HAP-1 (cell line): ENCODE results near the gene NOS1AP.
"Not testable (repeated sequence)": the region's sequence is repeated elsewhere in the genome, so short reads cannot be mapped to it uniquely, and the experiment has no call there.

Experiments used
- DNase-seq, 2 experiments: peaks; one replicate each; pipeline ENCODE4 v3.0.0-alpha.2; 2016 to 2020; ENCODE audit warnings: low spot score in 2 of 2
- H3K27me3 ChIP-seq: fragments of 250-450 bp; sonication (Bioruptor Pico); 2 replicates; pipeline ENCODE4 v1.5.1; 2020; ENCODE audit warnings: low read depth, mild to moderate bottlenecking, moderate library complexity
- H3K36me3 ChIP-seq: fragments of 250-450 bp; sonication (Bioruptor Pico); replicated peaks from 2 replicates; pipeline ENCODE4 v1.5.1; 2020; ENCODE audit warnings: mild to moderate bottlenecking
- H3K4me1 ChIP-seq: fragments of 250-450 bp; sonication (Bioruptor Pico); 2 replicates; pipeline ENCODE4 v1.5.1; 2020; ENCODE audit warnings: mild to moderate bottlenecking
- H3K4me3 ChIP-seq: fragments of 250-450 bp; sonication (Bioruptor Pico); 2 replicates; pipeline ENCODE4 v1.5.1; 2020; ENCODE audit warnings: mild to moderate bottlenecking, moderate library complexity
- H3K9me3 ChIP-seq: fragments of 250-450 bp; sonication (Bioruptor Pico); 2 replicates; pipeline ENCODE4 v1.5.1; 2020; ENCODE audit warnings: mild to moderate bottlenecking, moderate library complexity
- in situ Hi-C: fragments of 300-500 bp; cut with MboI; formaldehyde crosslinking; loops from 3 replicates; pipeline ENCODE4 v1.14.3; 2020; ENCODE audit warnings: low sequenced_read_pairs, inconsistent platforms, mixed read lengths

The NOS1AP gene

DNA sequence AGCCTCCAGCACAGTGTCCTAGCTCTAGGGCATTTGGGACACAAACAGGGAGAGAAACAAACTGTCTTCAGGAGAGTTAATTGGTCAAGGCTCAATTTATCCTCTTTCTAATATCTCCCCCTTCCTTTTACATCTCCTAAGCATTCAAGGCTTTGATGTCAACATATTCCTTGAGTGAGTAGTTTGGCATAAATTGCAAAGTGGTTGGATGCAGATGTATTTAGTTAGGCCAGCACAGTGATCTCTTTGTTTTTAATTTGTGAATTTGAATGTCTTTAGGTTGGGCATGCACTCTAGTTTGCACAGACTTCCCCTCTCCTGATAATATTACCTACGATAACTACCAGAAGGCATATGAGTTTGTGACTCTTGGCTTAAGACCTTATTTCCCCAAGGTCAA lies 33.3 kb upstream of the NOS1AP start:
- Histone ChIP-seq H3K27me3 (peaks cover 17% of the 10 kb centered on the region), H3K36me3 (no peaks in the 10 kb centered on the region), H3K9me3 (no peaks in the 10 kb centered on the region), H3K4me3 (no peak overlapping the region), H3K4me1 (no peaks in the 10 kb centered on the region)
- no peak for DNase-seq
- in situ Hi-C loops, result no loop called here

DNA sequence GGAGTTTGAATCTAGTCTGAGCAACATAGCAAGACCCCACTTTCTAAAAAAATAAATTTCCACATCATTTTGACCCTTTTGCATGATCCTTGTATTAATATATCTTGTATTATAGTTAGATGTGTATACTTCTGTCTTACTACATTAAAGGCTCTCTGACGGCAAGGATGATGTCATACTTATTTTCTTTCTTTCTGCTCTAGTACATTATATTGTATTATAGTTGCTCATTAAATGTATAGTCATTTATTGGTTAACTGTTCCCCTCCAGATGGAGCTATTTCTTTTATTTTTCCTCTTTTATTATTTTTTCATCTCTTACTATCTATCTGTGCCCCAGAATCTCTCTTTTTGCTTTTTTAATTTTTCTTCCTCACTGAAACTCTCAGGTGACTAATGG lies 30.9 kb upstream of the NOS1AP start:
- Histone ChIP-seq H3K4me1 (no peaks in the 10 kb centered on the region), H3K27me3 (0 out of 2 replicates have a peak, but pooled peaks cover 7% of the 10 kb centered on the region), H3K9me3 (no peaks in the 10 kb centered on the region), H3K36me3 (no peaks in the 10 kb centered on the region), H3K4me3 (no peak overlapping the region)
- in situ Hi-C loops, result no loop called here
- no peak for DNase-seq

DNA sequence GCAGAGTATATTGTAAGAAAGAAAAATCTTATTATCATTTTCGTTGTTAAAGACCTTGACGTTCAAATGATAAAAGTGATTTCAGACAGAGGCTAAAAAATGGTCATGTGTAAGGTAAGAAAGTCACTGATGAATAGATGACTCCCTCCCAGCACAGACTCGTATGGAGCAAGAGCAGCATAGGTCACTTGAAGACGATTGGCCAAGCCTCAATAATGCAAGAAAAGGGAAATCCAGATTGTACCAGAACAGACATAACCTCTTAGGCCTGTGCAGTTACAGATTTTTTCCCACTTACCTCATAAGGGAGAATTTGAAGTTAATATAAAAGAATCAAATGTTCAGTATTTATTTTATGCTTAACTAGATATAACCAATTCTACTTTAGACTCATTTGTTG lies 29.5 kb upstream of the NOS1AP start:
- Histone ChIP-seq H3K36me3 (no peaks in the 10 kb centered on the region), H3K9me3 (no peaks in the 10 kb centered on the region), H3K4me1 (no peaks in the 10 kb centered on the region), H3K27me3 (no peaks in the 10 kb centered on the region), H3K4me3 (no peak overlapping the region)
- DNase-seq, result no peak
- in situ Hi-C loops, result no loop called here

DNA sequence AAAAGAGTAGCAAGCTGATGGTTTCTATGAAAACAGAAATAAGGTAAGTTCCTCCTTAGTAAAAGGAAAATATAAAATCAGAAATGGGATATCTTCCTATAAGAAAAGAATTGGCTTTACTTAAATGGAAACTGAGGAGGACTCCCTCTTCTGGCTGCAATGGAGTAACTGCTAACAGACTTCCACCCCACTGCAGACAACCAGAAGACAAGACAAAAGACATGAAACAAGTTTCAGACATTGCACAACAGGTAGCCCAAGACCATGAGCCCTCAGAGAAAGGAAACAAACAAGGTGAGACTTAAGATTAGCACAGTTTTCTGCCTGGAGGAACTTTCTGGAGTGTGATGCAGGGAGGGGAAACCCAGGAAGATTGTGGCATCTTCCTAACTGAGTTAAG lies 28.8 kb upstream of the NOS1AP start:
- no peak for DNase-seq
- Histone ChIP-seq H3K27me3 (no peaks in the 10 kb centered on the region), H3K4me3 (no peak overlapping the region), H3K9me3 (no peaks in the 10 kb centered on the region), H3K36me3 (no peaks in the 10 kb centered on the region), H3K4me1 (no peaks in the 10 kb centered on the region)
- in situ Hi-C loops, result no loop called here

DNA sequence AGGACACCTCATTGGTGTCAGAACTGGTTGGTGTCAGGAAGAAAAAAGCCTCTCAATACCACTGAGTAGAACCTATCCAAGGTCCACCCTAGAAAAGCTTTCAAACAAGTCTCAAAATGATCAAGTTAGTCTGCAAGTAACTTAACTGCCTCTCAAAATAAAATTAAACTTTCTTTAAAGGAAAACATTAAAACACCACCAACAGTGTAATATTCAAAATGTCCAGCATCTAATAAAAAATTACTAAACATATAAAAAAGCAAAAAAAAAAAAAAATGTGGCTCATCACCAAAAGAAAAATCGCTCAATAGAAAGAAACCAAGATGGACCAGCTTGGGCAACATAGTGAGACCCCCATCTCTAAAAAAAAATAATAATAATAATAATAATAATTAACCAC lies 27.1 kb upstream of the NOS1AP start:
- in situ Hi-C loops, result no loop called here
- Histone ChIP-seq H3K4me1 (no peaks in the 10 kb centered on the region), H3K36me3 (no peaks in the 10 kb centered on the region), H3K9me3 (no peaks in the 10 kb centered on the region), H3K27me3 (no peaks in the 10 kb centered on the region), H3K4me3 (no peak overlapping the region)
- no peak for DNase-seq

DNA sequence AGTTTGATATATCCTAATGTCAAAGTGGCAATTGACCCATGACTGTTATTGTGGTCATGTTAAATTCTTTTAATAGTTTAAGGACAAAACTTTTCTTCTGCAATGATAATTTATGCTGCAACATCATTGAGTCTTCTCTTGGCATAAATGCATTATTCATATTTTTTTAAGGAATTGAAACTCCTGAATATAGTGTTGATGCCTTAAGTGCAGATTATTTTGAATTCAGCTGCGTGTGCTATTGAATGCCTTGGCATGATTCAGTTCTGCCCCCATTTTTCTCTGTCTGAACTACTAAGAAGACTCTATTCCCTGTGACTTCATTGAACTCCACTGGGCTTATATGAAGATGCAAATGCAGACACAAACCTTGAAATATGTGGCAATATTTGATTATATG lies 22.6 kb upstream of the NOS1AP start:
- H3K4me1 ChIP-seq, result no peaks in the 10 kb centered on the region
- in situ Hi-C loops, result no loop called here

DNA sequence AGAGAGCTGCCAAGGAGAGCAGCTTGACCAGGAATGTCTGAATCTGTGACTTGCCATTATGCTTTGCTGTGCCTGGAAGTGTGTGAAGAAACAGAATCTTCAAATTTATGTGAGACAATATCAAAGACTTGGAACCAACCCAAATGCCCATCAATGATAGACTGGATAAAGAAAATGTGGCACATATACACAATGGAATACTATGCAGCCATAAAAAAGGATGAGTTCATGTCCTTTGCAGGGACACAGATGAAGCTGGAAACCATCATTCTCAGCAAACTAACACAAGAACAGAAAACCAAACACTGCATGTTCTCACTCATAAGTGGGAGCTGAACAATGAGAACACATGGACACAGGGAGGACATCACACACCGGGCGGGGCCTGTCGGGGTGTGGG lies 15.5 kb upstream of the NOS1AP start:
- in situ Hi-C loops, result loop anchor here (10.0 kb wide), 2 partner anchors 221 to 331 kb away; partner anchors contain the start of gene C1orf226
- DNase-seq, H3K4me1 ChIP-seq, H3K4me3 ChIP-seq, H3K36me3 ChIP-seq, H3K9me3 ChIP-seq, H3K27me3 ChIP-seq: not testable (repeated sequence)

More for the DNA sequence above, 22.6 kb upstream of the NOS1AP start:
- Histone ChIP-seq H3K4me3 (no peak overlapping the region), H3K9me3 (no peaks in the 10 kb centered on the region), H3K36me3 (no peaks in the 10 kb centered on the region), H3K27me3 (no peaks in the 10 kb centered on the region; the same call in none of the 2 replicates)
- no peak for DNase-seq

DNA sequence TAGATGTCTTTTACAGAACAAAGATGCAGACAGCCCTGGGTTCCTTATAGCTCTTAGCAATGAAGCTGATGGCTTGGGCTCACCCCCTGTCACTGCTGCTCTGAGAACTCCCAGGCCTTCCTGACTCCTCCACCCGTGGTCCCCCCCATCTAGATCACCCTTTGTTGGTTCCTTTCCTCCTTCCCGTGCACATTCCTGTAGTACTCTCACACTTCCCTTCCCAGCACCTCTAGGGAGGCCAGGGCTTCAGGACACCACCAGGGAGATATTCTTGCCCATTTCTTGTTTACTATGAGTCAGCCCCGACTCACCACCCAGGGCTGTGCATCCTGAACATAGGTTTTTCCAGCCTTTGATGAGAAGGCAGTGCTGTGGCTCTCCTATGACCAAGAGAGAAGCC lies 14.4 kb upstream of the NOS1AP start:
- no peak for DNase-seq
- Histone ChIP-seq H3K4me3 (no peak overlapping the region), H3K9me3 (no peaks in the 10 kb centered on the region), H3K4me1 (no peaks in the 10 kb centered on the region), H3K36me3 (no peaks in the 10 kb centered on the region), H3K27me3 (no peaks in the 10 kb centered on the region)
- in situ Hi-C loops, result loop anchor here (10.0 kb wide), 2 partner anchors 220 to 330 kb away; partner anchors contain the start of gene C1orf226

DNA sequence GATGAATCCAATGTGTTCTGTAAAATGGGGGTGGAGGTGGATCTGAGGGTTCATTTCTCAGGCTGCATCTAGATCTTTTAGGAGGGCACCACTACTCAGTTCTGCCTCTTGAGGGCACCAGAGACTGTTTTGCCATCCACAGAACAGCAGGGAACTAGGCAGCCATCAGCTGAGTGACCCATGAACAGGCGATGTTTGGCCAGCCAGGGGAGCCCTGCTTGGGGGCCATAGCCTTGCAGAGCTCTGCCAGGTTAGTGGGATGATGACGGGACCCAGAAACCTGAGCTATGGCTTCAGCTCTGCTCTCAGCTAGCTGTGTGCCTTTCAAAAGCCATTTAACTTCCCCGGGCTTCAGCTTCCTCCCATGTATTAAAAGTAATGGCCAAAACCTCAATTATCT lies 13.4 kb upstream of the NOS1AP start:
- no peaks in the 10 kb centered on the region for H3K4me1 ChIP-seq
- DNase-seq, result peak; percentile 62 to 77
- no peaks in the 10 kb centered on the region for H3K36me3 ChIP-seq
- H3K4me3 ChIP-seq, result no peak overlapping the region
- no peaks in the 10 kb centered on the region for H3K27me3 ChIP-seq
- no peaks in the 10 kb centered on the region for H3K9me3 ChIP-seq
- in situ Hi-C loops, result loop anchor here (10.0 kb wide), 2 partner anchors 219 to 329 kb away; partner anchors contain the start of gene C1orf226

DNA sequence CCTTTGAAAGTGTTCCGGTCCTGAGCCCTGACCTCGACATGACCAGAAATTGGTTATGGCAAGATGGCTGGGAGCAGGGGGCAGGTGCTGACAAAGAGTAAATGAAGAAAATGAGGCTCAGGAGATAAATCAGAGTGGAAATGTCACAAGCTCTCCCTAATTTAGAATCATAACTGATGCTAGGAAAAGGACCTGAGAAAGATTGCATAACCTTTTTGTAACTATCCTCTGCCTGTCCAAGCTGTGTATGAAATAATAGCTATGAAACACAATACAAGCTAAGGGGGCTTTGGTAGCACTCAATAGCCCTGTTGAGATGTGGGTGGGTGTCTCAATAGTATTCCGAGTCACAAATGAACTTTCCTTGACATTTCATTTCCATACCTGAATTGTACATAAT lies 12.9 kb upstream of the NOS1AP start:
- no peak for DNase-seq
- Histone ChIP-seq H3K9me3 (no peaks in the 10 kb centered on the region), H3K36me3 (no peaks in the 10 kb centered on the region), H3K4me3 (no peak overlapping the region), H3K4me1 (no peaks in the 10 kb centered on the region), H3K27me3 (no peaks in the 10 kb centered on the region)
- in situ Hi-C loops, result loop anchor here (10.0 kb wide), 2 partner anchors 218 to 328 kb away; partner anchors contain the start of gene C1orf226

DNA sequence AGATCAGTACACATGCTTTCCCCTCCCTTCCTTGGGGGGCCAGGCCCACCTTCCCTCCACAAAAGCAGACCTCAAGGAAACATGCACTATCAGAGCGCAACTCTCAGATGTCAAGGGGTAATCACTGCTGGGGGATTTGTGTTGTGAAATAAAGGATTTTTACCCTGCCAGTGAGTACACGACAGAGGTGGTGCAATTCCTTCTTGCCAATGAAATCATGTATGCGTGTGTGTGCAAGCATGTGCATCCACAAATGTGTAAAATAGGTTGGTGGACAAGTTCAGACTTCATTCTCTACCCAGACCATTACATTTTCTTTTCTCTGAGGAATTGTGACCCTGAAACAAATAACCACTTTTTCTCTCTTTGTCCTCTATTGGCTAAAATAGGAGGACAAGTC lies 9.8 kb upstream of the NOS1AP start:
- no peaks in the 10 kb centered on the region for H3K9me3 ChIP-seq
- in situ Hi-C loops, result loop anchor here (10.0 kb wide), 2 partner anchors 215 to 325 kb away; partner anchors contain the start of gene C1orf226
- H3K36me3 ChIP-seq, result no peaks in the 10 kb centered on the region
- H3K4me1 ChIP-seq, result no peaks in the 10 kb centered on the region
- DNase-seq, result no peak
- no peak overlapping the region for H3K4me3 ChIP-seq
- H3K27me3 ChIP-seq, result no peaks in the 10 kb centered on the region

DNA sequence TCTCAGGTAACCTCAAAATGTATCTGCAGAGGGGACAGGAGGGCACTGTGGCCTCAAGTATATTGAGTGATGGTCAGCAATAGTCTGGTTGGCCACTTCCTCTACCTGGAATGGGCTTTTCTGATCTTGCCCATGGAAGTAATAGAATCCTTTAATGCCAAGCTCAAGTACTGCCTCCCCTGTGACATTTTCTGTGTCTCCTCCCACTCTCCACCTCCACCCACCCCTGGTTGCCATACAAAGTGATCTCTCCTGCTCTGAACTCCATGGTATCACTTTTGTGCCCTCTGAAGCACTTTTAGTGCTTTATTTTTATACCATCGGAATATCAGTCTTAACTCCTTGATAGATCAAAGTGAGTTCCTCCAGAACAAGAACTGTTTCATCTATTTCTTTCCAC lies 9.2 kb upstream of the NOS1AP start:
- no peaks in the 10 kb centered on the region for H3K4me1 ChIP-seq
- H3K9me3 ChIP-seq, result no peaks in the 10 kb centered on the region
- in situ Hi-C loops, result no loop called here
- no peaks in the 10 kb centered on the region for H3K36me3 ChIP-seq
- no peak for DNase-seq
- H3K4me3 ChIP-seq, result no peak overlapping the region
- no peaks in the 10 kb centered on the region for H3K27me3 ChIP-seq

DNA sequence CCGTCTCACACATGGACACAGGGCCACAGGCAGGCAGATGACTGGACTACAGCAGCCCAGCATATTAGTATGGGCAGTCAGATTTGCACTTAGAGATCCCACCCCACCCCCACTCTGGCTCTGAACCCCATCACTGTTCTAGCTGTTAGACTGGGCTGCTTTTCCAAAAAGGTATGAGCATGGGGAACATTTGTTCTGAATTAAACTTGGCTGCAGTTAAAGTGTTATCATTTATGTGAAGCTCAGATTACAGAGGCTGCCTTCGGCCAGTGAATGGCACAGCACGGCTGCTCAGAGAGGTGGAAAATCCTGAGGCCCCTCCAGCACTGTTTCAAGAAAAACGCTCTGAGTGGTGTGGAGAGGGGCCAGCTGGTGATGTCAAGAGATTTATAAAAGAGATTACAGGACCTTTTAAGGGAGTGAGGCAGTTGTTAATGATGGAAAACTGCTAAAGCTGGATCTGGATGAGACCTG lies 6.9 kb upstream of the NOS1AP start:
- Histone ChIP-seq H3K4me3 (no peak overlapping the region), H3K9me3 (no peaks in the 10 kb centered on the region), H3K4me1 (no peaks in the 10 kb centered on the region), H3K36me3 (no peaks in the 10 kb centered on the region), H3K27me3 (no peaks in the 10 kb centered on the region)
- peak in 1 of 2 experiments; percentile 21 for DNase-seq
- in situ Hi-C loops, result no loop called here

DNA sequence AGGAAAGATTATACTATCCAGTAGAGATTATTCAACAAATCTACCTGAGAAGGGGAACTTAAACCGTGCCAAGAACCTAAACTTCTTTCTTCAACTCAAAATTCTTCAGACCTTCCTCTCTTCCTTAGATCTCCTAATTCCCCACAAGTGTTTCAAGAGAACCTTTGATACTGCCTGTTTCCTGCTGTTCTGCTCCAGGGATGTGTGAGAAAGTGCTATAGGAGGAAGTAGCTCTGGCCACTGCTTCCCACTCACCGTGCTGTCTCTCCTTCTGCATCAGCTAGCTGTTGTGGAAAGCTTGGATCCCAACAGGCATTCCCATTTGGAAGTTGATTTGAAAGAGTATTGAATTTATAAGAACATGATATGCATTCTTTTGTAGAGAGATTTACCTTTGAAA lies 4.5 kb upstream of the NOS1AP start:
- Histone ChIP-seq H3K27me3 (no peaks in the 10 kb centered on the region), H3K4me3 (no peak overlapping the region), H3K9me3 (no peaks in the 10 kb centered on the region), H3K36me3 (no peaks in the 10 kb centered on the region), H3K4me1 (no peaks in the 10 kb centered on the region; the same call in 1 of the 2 replicates)
- DNase-seq, result no peak
- in situ Hi-C loops, result no loop called here

DNA sequence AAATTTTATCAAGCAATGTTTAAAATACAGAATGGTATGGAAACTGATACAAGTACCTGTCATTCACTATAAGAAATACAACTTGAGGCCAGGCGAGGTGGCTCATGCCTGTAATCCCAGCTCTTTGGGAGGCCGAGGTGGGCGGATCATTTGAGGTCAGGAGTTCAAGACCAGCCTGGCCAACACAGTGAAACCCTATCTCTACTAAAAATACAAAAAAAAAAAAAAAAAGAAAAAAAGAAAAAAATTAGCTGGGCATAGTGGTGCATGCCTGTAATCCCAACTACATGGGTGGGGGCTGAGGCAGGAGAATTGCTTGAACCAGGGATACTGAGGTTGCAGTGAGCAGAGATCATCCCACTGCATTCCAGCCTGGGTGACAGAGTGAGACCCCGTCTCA lies 2.7 kb upstream of the NOS1AP start:
- H3K9me3 ChIP-seq, H3K4me3 ChIP-seq, in situ Hi-C loops, H3K36me3 ChIP-seq, H3K27me3 ChIP-seq, DNase-seq, H3K4me1 ChIP-seq: not testable (repeated sequence)
